ENCODE measurements around the gene PAPPA2. TPM values are rescaled to one million over a fixed set of nuclear protein-coding genes. Genes with fewer than 3 reads are reported as not detected.
"Not testable (repeated sequence)": the region's sequence is repeated elsewhere in the genome, so short reads cannot be mapped to it uniquely, and the experiment has no call there.

The PAPPA2 gene
- 0.41 TPM for total RNA-seq
- long read RNA-seq, partial matches to known transcripts = 2 of 2 reads
- long read RNA-seq, other reads (novel, unspliced or antisense) = 0 of 2 reads

- no peak within 1 kb of the TSS for H3K4me3 ChIP-seq
- H3K4me1 ChIP-seq = peaks cover 5% of the 10 kb centered on the region
- no peaks in the 10 kb centered on the region for H3K27me3 ChIP-seq (ENCODE audit: low read depth)
- H3K27ac ChIP-seq (replicated peaks) = no peak within 1 kb of the TSS
- peaks cover 15% of the 10 kb centered on the region for H3K9me3 ChIP-seq (replicated peaks)
- intact Hi-C loops (cut with micrococcal nuclease) = no loop called here
- H3K36me3 ChIP-seq = no peaks in the 10 kb centered on the region
- DNase-seq = no peak
- no peak for TF ChIP-seq CTCF (IDR thresholded peaks at IDR 0.05; ENCODE audit: borderline replicate concordance)
These were observed at the start of gene PAPPA2 for GRCh38 chr1:176462674-176463378. Gene PAPPA2 (plus strand): TSS chr1:176463175. CDS start chr1:176556323, 93,148 bp downstream.

GRCh38 chr1:176416777-176417176 lies 46.2 kb upstream of the PAPPA2 start:
- Histone ChIP-seq H3K9me3 (replicated peaks) (peaks cover 7% of the 10 kb centered on the region), H3K4me3 (no peak overlapping the region)
- TF ChIP-seq CTCF (IDR thresholded peaks at IDR 0.05; ENCODE audit: borderline replicate concordance) = no peak

GRCh38 chr1:176419608-176420007 lies 43.4 kb upstream of the PAPPA2 start:
- H3K36me3 ChIP-seq; H3K4me3 ChIP-seq; H3K27ac ChIP-seq (replicated peaks); DNase-seq; intact Hi-C loops (cut with micrococcal nuclease); H3K4me1 ChIP-seq: not testable (repeated sequence)
- peaks cover 10% of the 10 kb centered on the region for H3K27me3 ChIP-seq (ENCODE audit: low read depth)
- peaks cover 19% of the 10 kb centered on the region for H3K9me3 ChIP-seq (replicated peaks)

More at GRCh38 chr1:176416777-176417176, 46.2 kb upstream of the PAPPA2 start:
- Histone ChIP-seq H3K4me1 (no peaks in the 10 kb centered on the region), H3K27me3 (ENCODE audit: low read depth) (peaks cover 10% of the 10 kb centered on the region), H3K27ac (replicated peaks) (no peak overlapping the region), H3K36me3 (no peaks in the 10 kb centered on the region)
- DNase-seq = no peak
- intact Hi-C loops (cut with micrococcal nuclease) = no loop called here

- H3K36me3 ChIP-seq = no peaks in the 10 kb centered on the region
- no peaks in the 10 kb centered on the region for H3K27me3 ChIP-seq (ENCODE audit: low read depth)
- peak overlapping the region; percentile 14 for H3K27ac ChIP-seq (replicated peaks)
- intact Hi-C loops (cut with micrococcal nuclease) = no loop called here
- H3K9me3 ChIP-seq (replicated peaks) = no peaks in the 10 kb centered on the region
- TF ChIP-seq CTCF (IDR thresholded peaks at IDR 0.05; ENCODE audit: borderline replicate concordance) = no peak
- peaks cover 15% of the 10 kb centered on the region for H3K4me1 ChIP-seq
- DNase-seq = no peak
- H3K4me3 ChIP-seq = no peak overlapping the region
These were observed 28.7 kb upstream of the PAPPA2 start for GRCh38 chr1:176434234-176434633.

- H3K9me3 ChIP-seq (replicated peaks) = no peaks in the 10 kb centered on the region
- no peak overlapping the region for H3K27ac ChIP-seq (replicated peaks)
- peaks cover 15% of the 10 kb centered on the region for H3K4me1 ChIP-seq
- no peaks in the 10 kb centered on the region for H3K36me3 ChIP-seq
- intact Hi-C loops (cut with micrococcal nuclease) = no loop called here
- no peak for TF ChIP-seq CTCF (IDR thresholded peaks at IDR 0.05; ENCODE audit: borderline replicate concordance)
- H3K27me3 ChIP-seq (ENCODE audit: low read depth) = no peaks in the 10 kb centered on the region
- DNase-seq = no peak
- H3K4me3 ChIP-seq = no peak overlapping the region
These were observed 26.7 kb upstream of the PAPPA2 start for GRCh38 chr1:176436251-176436650.

GRCh38 chr1:176440176-176440575 lies 22.8 kb upstream of the PAPPA2 start:
- no peak overlapping the region for H3K4me3 ChIP-seq
- H3K4me1 ChIP-seq = peaks cover 2% of the 10 kb centered on the region
- no peaks in the 10 kb centered on the region for H3K36me3 ChIP-seq
- TF ChIP-seq CTCF (IDR thresholded peaks at IDR 0.05; ENCODE audit: borderline replicate concordance) = no peak
- no peaks in the 10 kb centered on the region for H3K27me3 ChIP-seq (ENCODE audit: low read depth)
- H3K27ac ChIP-seq (replicated peaks) = no peak overlapping the region
- no peak for DNase-seq
- no peaks in the 10 kb centered on the region for H3K9me3 ChIP-seq (replicated peaks)
- intact Hi-C loops (cut with micrococcal nuclease) = no loop called here

All from left ventricle myocardium inferior (tissue), 1 donor.